ENCODE results near the gene NEURL2. TPM values are rescaled to one million over a fixed set of nuclear protein-coding genes. Genes with fewer than 3 reads are reported as not detected.

NEURL2 gene
- total and polyA plus RNA-seq, 4 donors, result 3.7 to 14.5 (median 5.2) TPM

GRCh38 chr20:45850238-45850637 is 40.8 kb downstream of the NEURL2 start:
- Histone ChIP-seq H3K4me3 (ENCODE audit: low read depth in 1 of 3, low read length in 3 of 3) (no peak overlapping the region), H3K27me3 (ENCODE audit: control insufficient read depth in 4 of 4, insufficient read depth in 4 of 4, low read length in 3 of 4) (no peaks in the 10 kb centered on the region), H3K36me3 (ENCODE audit: control insufficient read depth in 4 of 4, insufficient read depth in 3 of 4, low read depth in 1 of 4, low read length in 3 of 4) (peaks cover 6 to 32% (median 17%) of the 10 kb centered on the region in 4 donors), H3K9me3 (ENCODE audit: control insufficient read depth in 4 of 4, low read length in 3 of 4) (no peaks in the 10 kb centered on the region), H3K4me1 (ENCODE audit: control insufficient read depth in 4 of 4, insufficient read depth in 4 of 4, low read length in 3 of 4) (peaks cover 0 to 8% (median 2%) of the 10 kb centered on the region in 4 donors), H3K9ac (ENCODE audit: low read depth in 1 of 2, low read length in 2 of 2) (no peak overlapping the region), H3K27ac (ENCODE audit: low read depth in 1 of 2, low read length in 2 of 2) (no peak overlapping the region)
- no peak for DNase-seq (ENCODE audit: low spot score)
- no peak for TF ChIP-seq HNF4G (IDR thresholded peaks at IDR 0.05)
- TF ChIP-seq EGR1 (IDR thresholded peaks at IDR 0.05; ENCODE audit: low read depth in 2 of 2), result no peak
- TF ChIP-seq TAF1 (conservative IDR thresholded peaks at IDR 0.05), result no peak
- TF ChIP-seq REST (IDR thresholded peaks at IDR 0.05), result no peak
- no peak for TF ChIP-seq FOXA1 (IDR thresholded peaks at IDR 0.05)
- no peak for TF ChIP-seq SP1 (IDR thresholded peaks at IDR 0.05)
- TF ChIP-seq RAD21 (IDR thresholded peaks at IDR 0.05), result no peak
- WGBS, result 98% methylated on average over 2 of the region's 2 CpGs

GRCh38 chr20:45848969-45849582 is 41.9 kb downstream of the NEURL2 start:
- 97% methylated on average over 8 of the region's 8 CpGs for WGBS
- H3K36me3 ChIP-seq (ENCODE audit: control insufficient read depth in 4 of 4, insufficient read depth in 3 of 4, low read depth in 1 of 4, low read length in 3 of 4), result peaks cover 6 to 41% (median 25%) of the 10 kb centered on the region in 4 donors

More at GRCh38 chr20:45848969-45849582, 41.9 kb downstream of the NEURL2 start:
- Histone ChIP-seq H3K4me3 (ENCODE audit: low read depth in 1 of 3, low read length in 3 of 3) (no peak overlapping the region), H3K9me3 (ENCODE audit: control insufficient read depth in 4 of 4, low read length in 3 of 4) (no peaks in the 10 kb centered on the region), H3K27ac (ENCODE audit: low read depth in 1 of 2, low read length in 2 of 2) (no peak overlapping the region), H3K27me3 (ENCODE audit: control insufficient read depth in 4 of 4, insufficient read depth in 4 of 4, low read length in 3 of 4) (no peaks in the 10 kb centered on the region), H3K4me1 (ENCODE audit: control insufficient read depth in 4 of 4, insufficient read depth in 4 of 4, low read length in 3 of 4) (no peaks in the 10 kb centered on the region), H3K9ac (ENCODE audit: low read depth in 1 of 2, low read length in 2 of 2) (no peak overlapping the region)
- TF ChIP-seq MAX (IDR thresholded peaks at IDR 0.05) (no peak), TAF1 (conservative IDR thresholded peaks at IDR 0.05) (no peak), YY1 (IDR thresholded peaks at IDR 0.05) (no peak), ATF3 (IDR thresholded peaks at IDR 0.05) (no peak), EGR1 (IDR thresholded peaks at IDR 0.05; ENCODE audit: low read depth in 2 of 2) (no peak), RAD21 (IDR thresholded peaks at IDR 0.05) (no peak), RXRA (IDR thresholded peaks at IDR 0.05) (no peak), FOXA1 (IDR thresholded peaks at IDR 0.05) (no peak), NR2F2 (IDR thresholded peaks at IDR 0.05) (no peak), GABPA (IDR thresholded peaks at IDR 0.05 in 1 of 2, conservative IDR thresholded peaks at IDR 0.05 in 1 of 2) (no peak), HNF4A (conservative IDR thresholded peaks at IDR 0.05) (no peak), CTCF (IDR thresholded peaks at IDR 0.05; ENCODE audit: low read depth, low read length, missing input control) (no peak)
- DNase-seq (ENCODE audit: low spot score), result no peak
